ENCODE results near the gene FHAD1. TPM values are rescaled to one million over a fixed set of nuclear protein-coding genes. Genes with fewer than 3 reads are reported as not detected.

The FHAD1 gene
- total and polyA plus RNA-seq, 9 of the 15 experiments (the other 6 are each of a cell fraction or from before 2014, with no cell fraction given): 0.32 to 2.1 (median 1.5) TPM; not detected in 1

- TF ChIP-seq MGA (IDR thresholded peaks at IDR 0.05): no peak
- TF ChIP-seq ZNF699 (CRISPR knock-in tag; IDR thresholded peaks at IDR 0.05; ENCODE audit: insufficient replicate concordance): no peak
- TF ChIP-seq, protein P1, sequence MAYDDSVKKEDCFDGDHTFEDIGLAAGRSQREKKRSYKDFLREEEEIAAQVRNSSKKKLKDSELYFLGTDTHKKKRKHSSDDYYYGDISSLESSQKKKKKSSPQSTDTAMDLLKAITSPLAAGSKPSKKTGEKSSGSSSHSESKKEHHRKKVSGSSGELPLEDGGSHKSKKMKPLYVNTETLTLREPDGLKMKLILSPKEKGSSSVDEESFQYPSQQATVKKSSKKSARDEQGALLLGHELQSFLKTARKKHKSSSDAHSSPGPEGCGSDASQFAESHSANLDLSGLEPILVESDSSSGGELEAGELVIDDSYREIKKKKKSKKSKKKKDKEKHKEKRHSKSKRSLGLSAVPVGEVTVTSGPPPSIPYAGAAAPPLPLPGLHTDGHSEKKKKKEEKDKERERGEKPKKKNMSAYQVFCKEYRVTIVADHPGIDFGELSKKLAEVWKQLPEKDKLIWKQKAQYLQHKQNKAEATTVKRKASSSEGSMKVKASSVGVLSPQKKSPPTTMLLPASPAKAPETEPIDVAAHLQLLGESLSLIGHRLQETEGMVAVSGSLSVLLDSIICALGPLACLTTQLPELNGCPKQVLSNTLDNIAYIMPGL (CRISPR knock-in tag; IDR thresholded peaks at IDR 0.05): no peak
- TF ChIP-seq, protein P2, sequence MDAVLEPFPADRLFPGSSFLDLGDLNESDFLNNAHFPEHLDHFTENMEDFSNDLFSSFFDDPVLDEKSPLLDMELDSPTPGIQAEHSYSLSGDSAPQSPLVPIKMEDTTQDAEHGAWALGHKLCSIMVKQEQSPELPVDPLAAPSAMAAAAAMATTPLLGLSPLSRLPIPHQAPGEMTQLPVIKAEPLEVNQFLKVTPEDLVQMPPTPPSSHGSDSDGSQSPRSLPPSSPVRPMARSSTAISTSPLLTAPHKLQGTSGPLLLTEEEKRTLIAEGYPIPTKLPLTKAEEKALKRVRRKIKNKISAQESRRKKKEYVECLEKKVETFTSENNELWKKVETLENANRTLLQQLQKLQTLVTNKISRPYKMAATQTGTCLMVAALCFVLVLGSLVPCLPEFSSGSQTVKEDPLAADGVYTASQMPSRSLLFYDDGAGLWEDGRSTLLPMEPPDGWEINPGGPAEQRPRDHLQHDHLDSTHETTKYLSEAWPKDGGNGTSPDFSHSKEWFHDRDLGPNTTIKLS (IDR thresholded peaks at IDR 0.05; ENCODE audit: borderline replicate concordance, low read depth): no peak
- no peak for TF ChIP-seq ZNF140 (CRISPR knock-in tag; IDR thresholded peaks at IDR 0.05)
- peak; percentile 54 for TF ChIP-seq SPI1 (IDR thresholded peaks at IDR 0.05; ENCODE audit: borderline replicate concordance, low read depth, low read length)
- TF ChIP-seq, protein P3, sequence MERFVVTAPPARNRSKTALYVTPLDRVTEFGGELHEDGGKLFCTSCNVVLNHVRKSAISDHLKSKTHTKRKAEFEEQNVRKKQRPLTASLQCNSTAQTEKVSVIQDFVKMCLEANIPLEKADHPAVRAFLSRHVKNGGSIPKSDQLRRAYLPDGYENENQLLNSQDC (CRISPR knock-in tag; IDR thresholded peaks at IDR 0.05): no peak
- TF ChIP-seq HDAC3 (IDR thresholded peaks at IDR 0.05; ENCODE audit: borderline replicate concordance, partially characterized antibody): no peak
- peak; percentile 48; the same call in 1 of the 2 replicates for TF ChIP-seq NFE2 (IDR thresholded peaks at IDR 0.05; ENCODE audit: low read depth)
Measured at GRCh38 chr1:15296585-15297321, 49.7 kb downstream of the FHAD1 start (continued).

Measured in K562 (cell line).